ENCODE measurements around the gene BAIAP2L1.

Gene BAIAP2L1

DNA sequence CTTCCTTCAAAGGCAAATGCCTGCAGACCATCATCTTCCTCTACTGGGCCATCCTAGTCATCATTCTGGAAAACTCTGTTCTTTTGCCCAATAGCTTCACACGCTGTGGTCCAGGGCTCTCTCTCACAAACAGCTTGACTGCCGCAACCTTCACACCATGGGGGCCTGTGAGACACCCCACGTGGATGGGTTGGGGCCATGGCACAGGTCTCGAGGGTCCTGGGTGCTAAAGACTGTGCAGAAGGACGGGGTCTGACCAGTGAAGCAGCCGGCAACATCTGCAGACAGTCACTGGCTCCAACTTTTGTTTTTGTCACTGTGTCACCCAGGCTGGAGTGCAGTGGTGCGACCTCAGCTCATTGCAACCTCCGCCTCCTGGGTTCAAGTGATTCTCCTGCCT lies 91.3 kb downstream of the BAIAP2L1 start:
- no peak overlapping the region for H3K4me3 ChIP-seq (ENCODE audit: low read length)
- TF ChIP-seq ZNF274 (IDR thresholded peaks at IDR 0.05; ENCODE audit: low read depth, low read length): no peak

DNA sequence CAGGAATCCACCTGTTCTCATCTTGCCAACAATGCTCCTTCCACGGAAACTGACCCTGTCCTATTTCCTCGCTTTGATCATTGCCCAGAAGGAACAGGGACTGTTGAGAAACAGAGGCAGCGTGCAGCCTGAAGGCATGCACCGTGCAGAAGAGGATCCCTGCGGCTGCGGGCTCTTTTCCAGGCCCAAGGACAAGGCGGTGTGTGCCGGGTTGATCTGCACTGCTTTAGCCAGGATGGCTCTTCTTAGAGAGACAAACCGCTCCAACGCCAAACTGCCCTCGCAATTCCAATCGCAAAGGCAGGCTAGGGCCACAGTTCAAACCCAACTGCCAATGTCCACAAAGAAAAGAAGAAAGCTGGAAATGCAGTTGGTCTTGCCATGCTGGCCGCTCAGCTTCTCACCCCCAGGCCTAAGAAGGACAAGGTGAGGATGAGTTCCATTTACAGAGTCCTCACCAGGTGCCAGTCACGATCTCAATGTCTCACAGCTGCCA lies 92.9 kb downstream of the BAIAP2L1 start:
- no peak overlapping the region for H3K4me3 ChIP-seq (ENCODE audit: low read length)
- TF ChIP-seq ZNF274 (IDR thresholded peaks at IDR 0.05; ENCODE audit: low read depth, low read length): no peak

GRCh38 chr7:98305951-98306535 lies 94.8 kb downstream of the BAIAP2L1 start:
- no peak for TF ChIP-seq ZNF274 (IDR thresholded peaks at IDR 0.05; ENCODE audit: low read depth, low read length)
- no peak overlapping the region for H3K4me3 ChIP-seq (ENCODE audit: low read length)

DNA sequence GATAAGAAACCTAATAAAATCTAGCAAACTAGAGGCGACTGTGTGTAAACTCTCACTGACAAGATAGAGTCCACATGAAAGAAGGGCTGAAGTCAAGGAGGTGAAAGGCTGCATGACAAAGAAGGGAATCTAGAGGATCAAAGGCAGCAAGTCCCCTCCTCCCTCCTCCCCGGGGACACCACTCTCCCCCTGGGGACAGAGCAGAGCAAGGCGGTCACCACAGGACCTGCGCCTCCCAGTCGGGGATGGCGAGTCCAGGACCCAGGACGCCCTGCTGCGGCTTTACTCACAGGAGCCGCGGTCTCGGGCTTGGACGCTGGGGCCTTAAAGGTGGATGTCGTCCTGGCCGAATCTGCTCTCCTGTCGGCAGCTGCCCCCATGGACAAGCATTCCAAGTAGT lies 97.0 kb downstream of the BAIAP2L1 start:
- TF ChIP-seq ZNF274 (IDR thresholded peaks at IDR 0.05; ENCODE audit: low read depth, low read length): no peak

GRCh38 chr7:98303176-98303865 lies 97.6 kb downstream of the BAIAP2L1 start:
- no peak overlapping the region for H3K4me3 ChIP-seq (ENCODE audit: low read length)
- no peak for TF ChIP-seq ZNF274 (IDR thresholded peaks at IDR 0.05; ENCODE audit: low read depth, low read length)

More for the DNA sequence above, 97.0 kb downstream of the BAIAP2L1 start:
- H3K4me3 ChIP-seq (ENCODE audit: low read length): no peak overlapping the region

- no peak overlapping the region for H3K4me3 ChIP-seq (ENCODE audit: low read length)
- no peak for TF ChIP-seq ZNF274 (IDR thresholded peaks at IDR 0.05; ENCODE audit: low read depth, low read length)
These were observed 99.0 kb downstream of the BAIAP2L1 start for GRCh38 chr7:98301693-98302470.

DNA sequence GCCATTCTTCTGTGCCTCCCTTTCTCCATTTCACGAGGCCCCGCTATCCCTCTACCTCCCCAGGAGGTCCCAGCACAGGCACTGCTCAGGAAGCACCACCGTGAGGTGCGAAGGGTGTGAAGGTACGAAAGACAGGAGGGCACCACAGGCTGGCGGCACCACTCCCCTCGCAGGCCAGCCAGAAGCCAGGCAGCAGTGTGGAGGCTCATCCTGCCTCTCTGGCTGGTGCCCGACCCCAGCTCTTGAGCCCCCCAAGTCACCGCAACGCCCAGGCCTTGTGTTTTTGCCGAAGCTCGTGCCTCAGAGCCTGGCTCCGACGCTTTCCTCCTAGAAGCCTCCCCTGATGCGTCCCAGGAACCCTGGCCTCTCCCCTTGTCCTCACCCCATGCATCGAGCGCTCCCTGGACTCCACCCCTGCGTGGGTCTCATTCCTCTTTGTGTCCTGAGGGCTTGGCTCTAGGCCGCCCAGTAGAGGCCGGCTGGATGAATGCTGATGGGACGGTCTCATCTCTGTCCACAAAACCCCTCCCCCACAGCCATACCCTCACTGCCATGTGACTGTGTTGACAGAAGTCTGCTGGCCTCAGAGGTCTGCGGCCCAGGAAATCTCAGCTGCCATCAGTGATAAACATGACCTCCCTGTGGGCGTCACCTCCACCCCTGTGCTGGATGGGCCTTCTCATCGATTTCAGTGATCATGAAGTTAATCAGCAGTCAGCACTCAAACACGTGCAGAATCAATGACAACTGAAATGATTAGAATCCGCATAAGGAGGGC lies 100.1 kb downstream of the BAIAP2L1 start:
- no peak for TF ChIP-seq ZNF274 (IDR thresholded peaks at IDR 0.05; ENCODE audit: low read depth, low read length)
- H3K4me3 ChIP-seq (ENCODE audit: low read length): no peak overlapping the region

DNA sequence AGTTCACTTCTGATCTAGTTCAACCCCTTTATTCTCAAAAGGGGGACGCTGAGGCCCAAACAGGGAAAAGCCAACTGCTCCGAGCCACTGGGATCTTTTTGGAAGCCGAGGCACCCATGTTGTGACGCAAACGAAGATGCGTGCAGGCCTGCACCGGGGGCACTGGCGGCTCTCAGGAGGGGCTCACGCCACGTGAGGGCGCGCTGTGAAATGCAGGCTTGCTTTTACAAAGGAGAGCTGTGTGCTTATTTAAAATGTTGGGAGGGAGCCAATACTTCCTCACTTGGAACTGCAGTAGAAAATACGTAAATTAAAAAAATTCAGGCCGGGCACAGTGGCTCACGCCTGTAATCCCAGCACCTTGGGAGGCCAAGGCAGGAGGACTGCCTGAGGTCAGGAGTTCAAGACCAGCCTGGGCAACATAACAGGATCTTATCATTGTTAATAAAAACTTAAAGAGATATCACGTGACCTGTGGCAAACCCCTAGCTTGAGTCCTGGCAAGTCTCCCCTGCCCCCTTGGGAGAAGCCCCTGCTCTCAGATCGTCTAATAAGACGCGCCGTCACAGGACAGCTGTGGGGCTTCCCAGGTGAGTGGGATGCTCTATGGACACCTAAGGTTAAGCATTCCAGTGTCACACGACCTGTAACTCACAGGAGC lies 103.1 kb downstream of the BAIAP2L1 start:
- no peak for TF ChIP-seq ZNF274 (IDR thresholded peaks at IDR 0.05; ENCODE audit: low read depth, low read length)
- H3K4me3 ChIP-seq (ENCODE audit: low read length): no peak overlapping the region

DNA sequence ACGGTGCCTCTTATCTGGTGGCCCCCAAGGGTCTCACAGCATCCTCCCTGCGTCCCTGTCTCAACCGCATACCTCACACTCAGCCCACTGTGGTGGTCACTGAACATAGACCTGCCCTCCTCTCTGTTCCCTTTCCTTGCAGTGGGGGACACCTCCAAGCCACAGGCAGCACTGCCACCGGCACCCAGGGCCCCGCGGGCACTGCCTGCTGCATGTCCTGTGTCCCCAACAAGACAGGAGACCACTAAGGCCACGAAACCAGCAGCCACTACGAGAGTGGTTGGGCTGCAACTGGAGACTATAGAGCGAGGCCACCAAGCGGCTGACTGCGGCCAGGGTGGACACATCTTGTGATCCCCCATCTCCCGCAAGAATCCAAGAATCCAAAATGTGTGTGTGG lies 104.1 kb downstream of the BAIAP2L1 start:
- no peak for TF ChIP-seq ZNF274 (IDR thresholded peaks at IDR 0.05; ENCODE audit: low read depth, low read length)
- no peak overlapping the region for H3K4me3 ChIP-seq (ENCODE audit: low read length)

- no peak for TF ChIP-seq ZNF274 (IDR thresholded peaks at IDR 0.05; ENCODE audit: low read depth, low read length)
These were observed 105.3 kb downstream of the BAIAP2L1 start for GRCh38 chr7:98295467-98296192.

GRCh38 chr7:98294798-98295382 lies 106.0 kb downstream of the BAIAP2L1 start:
- no peak for TF ChIP-seq ZNF274 (IDR thresholded peaks at IDR 0.05; ENCODE audit: low read depth, low read length)
- no peak overlapping the region for H3K4me3 ChIP-seq (ENCODE audit: low read length)

More at GRCh38 chr7:98295467-98296192, 105.3 kb downstream of the BAIAP2L1 start:
- H3K4me3 ChIP-seq (ENCODE audit: low read length): no peak overlapping the region

- TF ChIP-seq ZNF274 (IDR thresholded peaks at IDR 0.05; ENCODE audit: low read depth, low read length): no peak
These were observed 106.6 kb downstream of the BAIAP2L1 start for GRCh38 chr7:98294326-98294725.

GRCh38 chr7:98293746-98294145 lies 107.1 kb downstream of the BAIAP2L1 start:
- no peak for TF ChIP-seq ZNF274 (IDR thresholded peaks at IDR 0.05; ENCODE audit: low read depth, low read length)

More at GRCh38 chr7:98294326-98294725, 106.6 kb downstream of the BAIAP2L1 start:
- H3K4me3 ChIP-seq (ENCODE audit: low read length): no peak overlapping the region

More at GRCh38 chr7:98293746-98294145, 107.1 kb downstream of the BAIAP2L1 start:
- no peak overlapping the region for H3K4me3 ChIP-seq (ENCODE audit: low read length)

Measured in GM08714 (cell line).